ENCODE data around the gene SUPT3H. TPM values are rescaled to one million over a fixed set of nuclear protein-coding genes. Genes with fewer than 3 reads are reported as not detected.
A peak's percentile ranks its signal among the peaks of the same experiment; 100 is the strongest.

SUPT3H gene
- total RNA-seq, 1 experiment from 2014 or later, result 3.6 TPM

GRCh38 chr6:45012687-45013086, 365.0 kb downstream of the SUPT3H start:
- Histone ChIP-seq H3K9ac (ENCODE audit: low read length) (no peak overlapping the region), H2AFZ (ENCODE audit: low read length) (no peak overlapping the region), H3K9me3 (ENCODE audit: low read length) (no peaks in the 10 kb centered on the region), H3K27ac (ENCODE audit: low read length) (no peak overlapping the region), H3K27me3 (ENCODE audit: low read length) (no peaks in the 10 kb centered on the region), H3K4me3 (ENCODE audit: low read length) (no peak overlapping the region), H3K4me1 (ENCODE audit: insufficient read depth, low read length) (no peaks in the 10 kb centered on the region), H3F3A (ENCODE audit: low read length, unreplicated experiment) (no peaks in the 10 kb centered on the region), H3K9me2 (replicated peaks; ENCODE audit: low read length) (no peaks in the 10 kb centered on the region), H3K36me3 (ENCODE audit: low read depth, low read length) (no peaks in the 10 kb centered on the region), H3K4me2 (ENCODE audit: low read length) (no peak overlapping the region), H3K79me2 (ENCODE audit: low read length) (no peaks in the 10 kb centered on the region), H4K20me1 (ENCODE audit: low read length) (no peaks in the 10 kb centered on the region)
- no peak for TF ChIP-seq EZH2phosphoT487 (IDR thresholded peaks at IDR 0.05; ENCODE audit: borderline replicate concordance, low read length)
- TF ChIP-seq CTCF (conservative IDR thresholded peaks at IDR 0.05; ENCODE audit: low read depth, low read length), result no peak
- TF ChIP-seq EZH2 (IDR thresholded peaks at IDR 0.05; ENCODE audit: low read length, unreplicated experiment), result no peak
- ATAC-seq (peak; percentile 81), DNase-seq (peak; percentile 30)
- POLR2A ChIA-PET (ENCODE audit: unreplicated experiment), result interaction anchor here (0.7 kb wide), 1 partner anchor 209 kb away, joined by 4 read pairs; no protein-coding TSS in a partner anchor
- BruUV-seq (replicated peaks), result no TSS peak
- intact Hi-C loops (cut with micrococcal nuclease), result no loop called here
- CTCF ChIA-PET, result no interaction called here

- Histone ChIP-seq H3K9me3 (ENCODE audit: low read length) (no peaks in the 10 kb centered on the region), H3K36me3 (ENCODE audit: low read depth, low read length) (no peaks in the 10 kb centered on the region), H4K20me1 (ENCODE audit: low read length) (no peaks in the 10 kb centered on the region), H3K9ac (ENCODE audit: low read length) (no peak overlapping the region), H3K9me2 (replicated peaks; ENCODE audit: low read length) (no peaks in the 10 kb centered on the region), H3K4me1 (ENCODE audit: insufficient read depth, low read length) (no peaks in the 10 kb centered on the region), H3K4me2 (ENCODE audit: low read length) (no peak overlapping the region), H3K27ac (ENCODE audit: low read length) (no peak overlapping the region), H3K4me3 (ENCODE audit: low read length) (no peak overlapping the region), H2AFZ (ENCODE audit: low read length) (no peak overlapping the region), H3F3A (ENCODE audit: low read length, unreplicated experiment) (no peaks in the 10 kb centered on the region), H3K79me2 (ENCODE audit: low read length) (no peaks in the 10 kb centered on the region), H3K27me3 (ENCODE audit: low read length) (no peaks in the 10 kb centered on the region)
- ChIA-PET POLR2A (ENCODE audit: unreplicated experiment) (no interaction called here), CTCF (no interaction called here)
- DNase-seq, result no peak
- intact Hi-C loops (cut with micrococcal nuclease), result no loop called here
- no peak for TF ChIP-seq CTCF (conservative IDR thresholded peaks at IDR 0.05; ENCODE audit: low read depth, low read length)
- no peak for TF ChIP-seq EZH2 (IDR thresholded peaks at IDR 0.05; ENCODE audit: low read length, unreplicated experiment)
- TF ChIP-seq EZH2phosphoT487 (IDR thresholded peaks at IDR 0.05; ENCODE audit: borderline replicate concordance, low read length), result no peak
- no TSS peak for BruUV-seq (replicated peaks)
- ATAC-seq, result no peak
Observed at GRCh38 chr6:45009576-45009975, 368.2 kb downstream of the SUPT3H start.

GRCh38 chr6:45006893-45007292, 370.8 kb downstream of the SUPT3H start:
- Histone ChIP-seq H3K9me2 (replicated peaks; ENCODE audit: low read length) (no peaks in the 10 kb centered on the region), H3K9me3 (ENCODE audit: low read length) (no peaks in the 10 kb centered on the region), H3K36me3 (ENCODE audit: low read depth, low read length) (no peaks in the 10 kb centered on the region), H3K4me1 (ENCODE audit: insufficient read depth, low read length) (no peaks in the 10 kb centered on the region), H3K27ac (ENCODE audit: low read length) (no peak overlapping the region), H3K27me3 (ENCODE audit: low read length) (no peaks in the 10 kb centered on the region), H3F3A (ENCODE audit: low read length, unreplicated experiment) (no peaks in the 10 kb centered on the region), H3K9ac (ENCODE audit: low read length) (no peak overlapping the region), H3K79me2 (ENCODE audit: low read length) (no peaks in the 10 kb centered on the region), H3K4me3 (ENCODE audit: low read length) (no peak overlapping the region), H4K20me1 (ENCODE audit: low read length) (no peaks in the 10 kb centered on the region), H2AFZ (ENCODE audit: low read length) (no peak overlapping the region), H3K4me2 (ENCODE audit: low read length) (no peak overlapping the region)
- intact Hi-C loops (cut with micrococcal nuclease), result no loop called here
- no TSS peak for BruUV-seq (replicated peaks)
- DNase-seq (no peak), ATAC-seq (no peak)
- TF ChIP-seq EZH2 (IDR thresholded peaks at IDR 0.05; ENCODE audit: low read length, unreplicated experiment), result no peak
- no peak for TF ChIP-seq CTCF (conservative IDR thresholded peaks at IDR 0.05; ENCODE audit: low read depth, low read length)
- TF ChIP-seq EZH2phosphoT487 (IDR thresholded peaks at IDR 0.05; ENCODE audit: borderline replicate concordance, low read length), result no peak
- POLR2A ChIA-PET (ENCODE audit: unreplicated experiment), result no interaction called here
- CTCF ChIA-PET, result no interaction called here

Measured in PC-3 (cell line).